K562 (cell line): ENCODE data around the gene KCNA4. TPM values are rescaled to one million over a fixed set of nuclear protein-coding genes. Genes with fewer than 3 reads are reported as not detected.

Experiments
- ATAC-seq: fragments of 200-7000 bp; cut with Tn5 transposase; 3 replicates; pipeline ENCODE4 v1.9.1; 2020; ENCODE audit warnings: moderate library complexity
- BruUV-seq: library from RNA; stranded (reverse); fragments of 400-500 nt; replicated peaks from 2 replicates; lab custom pipeline; 2021; lab: Mats Ljungman, UMichigan
- CTCF ChIA-PET: fragments of 300-600 bp; formaldehyde crosslinking; extraction: SDS; loops from one replicate; lab custom pipeline; 2021; ENCODE audit warnings: low intra/inter-chr PET ratio; lab: Yijun Ruan, JAX
- POLR2A ChIA-PET: fragments of 300-600, 350-650 bp; sonication (Branson Sonifier 250); formaldehyde crosslinking; extraction: SDS; loops from one replicate; lab custom pipeline; 2021; ENCODE audit warnings: antibody characterized with exemption, inconsistent platforms; lab: Yijun Ruan, JAX
- DNase-seq, 4 experiments: peaks; one replicate each; pipeline versions ENCODE4 v3.0.0 to v3.0.0-alpha.2; 2011 to 2018; ENCODE audit warnings: low spot score in 3 of 4, mixed read lengths in 3 of 4; ENCODE audit errors: extremely low read depth in 1 of 4
- FAIRE-seq: peaks from 2 replicates; lab custom pipeline; 2011; peaks lifted over from hg19 to GRCh38; lab: Jason Lieb, UNC
- H2AFZ ChIP-seq: 2 replicates; pipeline ENCODE4 v1.6.0; 2011; ENCODE audit warnings: low read depth, low read length, control low read depth, inconsistent platforms
- H3K27ac ChIP-seq: fragments of 200-600 bp; 3 replicates; pipeline ENCODE4 v1.8.0; 2011; ENCODE audit warnings: low read depth, mild to moderate bottlenecking, control low read depth, inconsistent platforms, low read length, moderate library complexity, mixed read lengths; ENCODE audit errors: extremely low read depth
- H3K27me3 ChIP-seq, 2 experiments: fragments of 300-600 bp in 1 of 2; 2 replicates in 1 of 2; 3 replicates in 1 of 2; pipeline versions ENCODE4 v1.6.0 to v1.8.0; 2011; ENCODE audit warnings: inconsistent platforms in 2 of 2, low read length in 2 of 2, mild to moderate bottlenecking in 1 of 2, mixed read lengths in 1 of 2, moderate library complexity in 1 of 2; ENCODE audit not compliant: control insufficient read depth in 2 of 2, insufficient read depth in 2 of 2
- H3K36me3 ChIP-seq: fragments of 300-600 bp; 3 replicates; pipeline ENCODE4 v1.8.0; 2011; ENCODE audit warnings: mild to moderate bottlenecking, low read length, inconsistent platforms; ENCODE audit not compliant: control insufficient read depth, insufficient read depth
- H3K4me1 ChIP-seq, 2 experiments: fragments of 200-600 bp in 1 of 2; replicated peaks in 1 of 2; 2 replicates in 1 of 2; 3 replicates in 1 of 2; pipeline versions ENCODE4 v1.5.1 to v1.8.0; 2011; ENCODE audit warnings: inconsistent platforms in 2 of 2, low read length in 2 of 2, mild to moderate bottlenecking in 1 of 2, mixed read lengths in 1 of 2, moderate library complexity in 1 of 2; ENCODE audit not compliant: control insufficient read depth in 2 of 2, insufficient read depth in 2 of 2
- H3K4me2 ChIP-seq: 2 replicates; pipeline ENCODE4 v1.6.1; 2011; ENCODE audit warnings: low read length, control low read depth, inconsistent platforms, mixed read lengths; ENCODE audit not compliant: insufficient read depth
- H3K4me3 ChIP-seq: fragments of 200-600 bp; sonication (generic), shearing (Covaris generic); 2 replicates; pipeline ENCODE4 v1.5.1; 2016; ENCODE audit warnings: control low read depth, inconsistent platforms
- H3K79me2 ChIP-seq: fragments of 200-600 bp; 3 replicates; pipeline ENCODE4 v1.8.0; 2011; ENCODE audit warnings: low read length, inconsistent platforms; ENCODE audit not compliant: control insufficient read depth, insufficient read depth
- H3K9ac ChIP-seq, 2 experiments: 2 replicates each; pipeline versions ENCODE4 v1.6.0 to v1.6.1; 2011; ENCODE audit warnings: low read depth in 2 of 2, low read length in 2 of 2, control low read depth in 1 of 2, inconsistent platforms in 1 of 2, mild to moderate bottlenecking in 1 of 2, mixed read lengths in 1 of 2; ENCODE audit not compliant: insufficient read depth in 1 of 2
- H3K9me1 ChIP-seq: one replicate; pipeline ENCODE4 v1.6.0; 2011; ENCODE audit warnings: inconsistent platforms, mild to moderate bottlenecking, low read length, moderate library complexity; ENCODE audit not compliant: control insufficient read depth, insufficient read depth
- H3K9me3 ChIP-seq: replicated peaks from 2 replicates; pipeline ENCODE4 v1.5.1; 2011; ENCODE audit warnings: low read depth, low read length, inconsistent platforms; ENCODE audit not compliant: control insufficient read depth, insufficient read depth
- H4K20me1 ChIP-seq: replicated peaks from 2 replicates; pipeline ENCODE4 v1.6.1; 2011; ENCODE audit warnings: low read length, inconsistent platforms, mixed read lengths; ENCODE audit not compliant: control insufficient read depth, insufficient read depth
- C11orf30 ChIP-seq: fragments of 450-650 bp; IDR thresholded peaks from 2 replicates; pipeline ENCODE4 v1.6.1; 2016; ENCODE audit warnings: low read depth, mild to moderate bottlenecking
- CTCF ChIP-seq, 3 experiments: IDR thresholded peaks in 2 of 3; conservative IDR thresholded peaks in 1 of 3; 2 replicates each; pipeline ENCODE4 v1.5.1; 2011 to 2012; ENCODE audit warnings: low read length in 3 of 3, mild to moderate bottlenecking in 3 of 3, control low read depth in 2 of 3, improper control_type of control experiment in 1 of 3, inconsistent platforms in 1 of 3, low read depth in 1 of 3, mixed read lengths in 1 of 3, moderate library complexity in 1 of 3; ENCODE audit not compliant: insufficient read depth in 2 of 3
- ESRRB ChIP-seq: fragments of 250-450 bp; sonication (Bioruptor Pico); IDR thresholded peaks from 2 replicates; pipeline ENCODE4 v1.5.0; 2020; ENCODE audit warnings: mild to moderate bottlenecking, moderate library complexity, borderline replicate concordance
- MLLT1 ChIP-seq, 2 experiments: fragments of 450-650 bp; IDR thresholded peaks; 2 replicates each; pipeline ENCODE4 v1.6.1; 2016
- NCOA4 ChIP-seq: fragments of 450-650 bp; IDR thresholded peaks from 2 replicates; pipeline ENCODE4 v1.6.1; 2018; ENCODE audit warnings: mild to moderate bottlenecking; ENCODE audit not compliant: partially characterized antibody
- SMAD2 ChIP-seq: fragments of 150-350 bp; IDR thresholded peaks from 2 replicates; pipeline ENCODE4 v1.6.1; 2014; ENCODE audit warnings: low read depth, mild to moderate bottlenecking, low read length
- TSHZ1 ChIP-seq: fragments of 250-450 bp; sonication (Bioruptor Pico); IDR thresholded peaks from 2 replicates; pipeline ENCODE4 v1.4.0; 2020; ENCODE audit warnings: mild to moderate bottlenecking, moderate library complexity
- ZFP91 ChIP-seq: sonication (generic); formaldehyde crosslinking; IDR thresholded peaks from 2 replicates; pipeline ENCODE4 v1.8.0; 2022; ENCODE audit warnings: mild to moderate bottlenecking, missing genetic modification reagents
- ZNF830 ChIP-seq: fragments of 250-450 bp; sonication (Bioruptor Pico); IDR thresholded peaks from 2 replicates; pipeline ENCODE4 v1.5.0; 2021; ENCODE audit warnings: mild to moderate bottlenecking
- WGBS: fragments of 100-300 bp; shearing (Covaris generic); methylation state at CpG from one replicate; pipeline ENCODE4 v1.1.6; 2016; ENCODE audit warnings: low coverage, mixed read lengths; ENCODE audit not compliant: insufficient coverage; ENCODE audit errors: missing lambda C conversion rate; 5-methylcytosine and 5-hydroxymethylcytosine counted together
- in situ Hi-C: fragments of 300-500 bp; cut with MboI; formaldehyde crosslinking; loops from 4 replicates; pipeline ENCODE4 v1.15.0; 2018; ENCODE audit warnings: inconsistent platforms, mixed read lengths
- intact Hi-C: fragments of 100-400 bp; cut with micrococcal nuclease; formaldehyde crosslinking; loops from 2 replicates; pipeline ENCODE4 v1.14.2; 2022
- polyA plus RNA-seq, 8 experiments: library from polyadenylated mRNA; depleted of rRNA in 4 of 8; stranded (reverse) in 5 of 8; unstranded in 3 of 8; fragments of >200 nt; fragmentation: Nextera tagmentation in 2 of 8; fragmentation: Illumina TruSeq in 1 of 8; extraction: Ambion mirVana in 2 of 8; extraction: Trizol in 1 of 8; gene quantifications; 2 replicates each; pipeline versions ENCODE4 v1.2.1 to v1.2.3, GENCODE V29; 2011 to 2014; ENCODE audit warnings: inconsistent platforms in 1 of 8, missing spikeins in 1 of 8
- total RNA-seq, 7 experiments: library from RNA; depleted of rRNA in 6 of 7; stranded (reverse); fragments of >200 nt in 6 of 7; fragmentation: Illumina TruSeq in 2 of 7; extraction: Trizol in 2 of 7; gene quantifications; 2 replicates each; pipeline versions ENCODE4 v1.2.1 to v1.2.3, GENCODE V29; 2011 to 2021; ENCODE audit warnings: low replicate concordance in 1 of 7

The KCNA4 gene
- total and polyA plus RNA-seq, 9 of the 15 experiments (the other 6 are each of a cell fraction or from before 2014, with no cell fraction given), result not detected

GRCh38 chr11:29985248-29985647, 31.6 kb downstream of the KCNA4 start (continued):
- TF ChIP-seq TSHZ1 (CRISPR knock-in tag) (no peak), NCOA4 (no peak)

GRCh38 chr11:29984544-29984943, 32.3 kb downstream of the KCNA4 start:
- Histone ChIP-seq H3K9me1 (no peaks in the 10 kb centered on the region), H3K9ac (no peak overlapping the region), H3K27me3 (no peaks in the 10 kb centered on the region), H4K20me1 (no peaks in the 10 kb centered on the region), H3K4me2 (no peak overlapping the region), H3K27ac (no peak overlapping the region), H3K9me3 (no peaks in the 10 kb centered on the region), H3K36me3 (no peaks in the 10 kb centered on the region), H3K79me2 (no peaks in the 10 kb centered on the region), H3K4me1 (no peaks in the 10 kb centered on the region), H3K4me3 (no peak overlapping the region), H2AFZ (no peak overlapping the region)
- FAIRE-seq (no peak), ATAC-seq (no peak), DNase-seq (no peak)
- no TSS peak for BruUV-seq
- intact Hi-C loops, result no loop called here
- in situ Hi-C loops, result no loop called here
- ChIA-PET POLR2A (no interaction called here), CTCF (no interaction called here)
- 0% methylated on average over 4 of the region's 4 CpGs for WGBS
- TF ChIP-seq ZFP91 (CRISPR knock-in tag) (no peak), CTCF (IDR thresholded peaks at IDR 0.05 in 2 of 3, conservative IDR thresholded peaks at IDR 0.05 in 1 of 3; ENCODE audit: insufficient read depth in 2 of 3, low read depth in 1 of 3, low read length in 3 of 3) (no peak), ZNF830 (CRISPR knock-in tag) (no peak), C11orf30 (no peak), ESRRB (CRISPR knock-in tag) (no peak), MLLT1 (IDR thresholded peaks at IDR 0.05) (no peak), SMAD2 (no peak)
